ENCODE measurements around the gene MACROD2.
"Not testable (repeated sequence)": the region's sequence is repeated elsewhere in the genome, so short reads cannot be mapped to it uniquely, and the experiment has no call there.

Gene MACROD2

DNA sequence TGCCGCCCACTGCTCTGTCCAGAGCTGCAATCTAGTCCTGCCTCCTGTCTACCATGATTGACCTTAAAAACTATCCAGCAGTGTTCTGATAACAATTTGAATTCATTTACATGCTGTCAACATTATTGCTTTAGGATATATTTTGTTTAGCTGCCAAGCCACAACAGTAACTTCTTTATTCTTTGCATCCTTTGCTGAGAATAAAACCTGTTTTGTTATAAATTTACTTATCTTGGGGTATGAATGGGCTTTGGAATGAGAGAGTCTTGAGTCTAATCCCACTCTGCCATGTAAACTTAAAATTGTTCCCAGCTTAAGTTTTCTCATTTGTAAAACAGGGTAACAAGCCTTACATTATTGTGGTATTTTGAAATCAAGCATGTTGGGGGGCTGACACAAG, 225.7 kb downstream of the MACROD2 start:
- Histone ChIP-seq H3K36me3 (ENCODE audit: control insufficient read depth in 1 of 2, insufficient read depth in 2 of 2, low read length in 2 of 2) (no peaks in the 10 kb centered on the region), H3K27ac (ENCODE audit: low read length) (no peak overlapping the region), H3K4me3 (ENCODE audit: low read depth in 1 of 2, low read length in 2 of 2) (no peak overlapping the region), H3K9me3 (ENCODE audit: control insufficient read depth in 1 of 2, low read length in 2 of 2) (no peaks in the 10 kb centered on the region), H3K27me3 (ENCODE audit: low read depth, low read length) (no peaks in the 10 kb centered on the region), H3K4me1 (ENCODE audit: control insufficient read depth in 1 of 2, insufficient read depth in 2 of 2, low read length in 2 of 2) (peaks cover 0 to 4% of the 10 kb centered on the region in 2 donors)

DNA sequence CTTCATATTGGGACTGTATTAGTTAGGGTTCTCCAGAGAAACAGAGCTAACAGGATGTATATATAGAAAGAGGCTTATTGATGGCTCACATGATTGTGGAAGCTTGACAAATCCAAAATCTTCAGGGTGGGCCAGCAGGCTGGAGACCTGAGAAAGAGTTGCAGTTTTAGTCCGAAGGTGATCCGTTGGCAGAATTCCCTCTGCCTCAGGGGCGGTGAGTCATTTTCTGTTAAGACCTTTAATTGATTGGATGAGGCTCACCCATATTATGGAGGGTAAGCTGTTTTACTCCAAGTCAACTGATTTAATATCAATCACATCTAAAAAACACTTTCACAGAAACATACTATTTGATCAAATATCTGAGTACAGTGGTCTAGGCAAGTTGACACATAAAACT, 228.5 kb downstream of the MACROD2 start:
- H3K27me3 ChIP-seq (ENCODE audit: low read depth, low read length) = no peaks in the 10 kb centered on the region
- no peak overlapping the region for H3K4me3 ChIP-seq (ENCODE audit: low read depth in 1 of 2, low read length in 2 of 2)
- no peak overlapping the region for H3K27ac ChIP-seq (ENCODE audit: low read length)
- no peaks in the 10 kb centered on the region for H3K9me3 ChIP-seq (ENCODE audit: control insufficient read depth in 1 of 2, low read length in 2 of 2)
- no peaks in the 10 kb centered on the region for H3K36me3 ChIP-seq (ENCODE audit: control insufficient read depth in 1 of 2, insufficient read depth in 2 of 2, low read length in 2 of 2)
- H3K4me1 ChIP-seq (ENCODE audit: control insufficient read depth in 1 of 2, insufficient read depth in 2 of 2, low read length in 2 of 2) = peaks cover 0 to 4% of the 10 kb centered on the region in 2 donors

DNA sequence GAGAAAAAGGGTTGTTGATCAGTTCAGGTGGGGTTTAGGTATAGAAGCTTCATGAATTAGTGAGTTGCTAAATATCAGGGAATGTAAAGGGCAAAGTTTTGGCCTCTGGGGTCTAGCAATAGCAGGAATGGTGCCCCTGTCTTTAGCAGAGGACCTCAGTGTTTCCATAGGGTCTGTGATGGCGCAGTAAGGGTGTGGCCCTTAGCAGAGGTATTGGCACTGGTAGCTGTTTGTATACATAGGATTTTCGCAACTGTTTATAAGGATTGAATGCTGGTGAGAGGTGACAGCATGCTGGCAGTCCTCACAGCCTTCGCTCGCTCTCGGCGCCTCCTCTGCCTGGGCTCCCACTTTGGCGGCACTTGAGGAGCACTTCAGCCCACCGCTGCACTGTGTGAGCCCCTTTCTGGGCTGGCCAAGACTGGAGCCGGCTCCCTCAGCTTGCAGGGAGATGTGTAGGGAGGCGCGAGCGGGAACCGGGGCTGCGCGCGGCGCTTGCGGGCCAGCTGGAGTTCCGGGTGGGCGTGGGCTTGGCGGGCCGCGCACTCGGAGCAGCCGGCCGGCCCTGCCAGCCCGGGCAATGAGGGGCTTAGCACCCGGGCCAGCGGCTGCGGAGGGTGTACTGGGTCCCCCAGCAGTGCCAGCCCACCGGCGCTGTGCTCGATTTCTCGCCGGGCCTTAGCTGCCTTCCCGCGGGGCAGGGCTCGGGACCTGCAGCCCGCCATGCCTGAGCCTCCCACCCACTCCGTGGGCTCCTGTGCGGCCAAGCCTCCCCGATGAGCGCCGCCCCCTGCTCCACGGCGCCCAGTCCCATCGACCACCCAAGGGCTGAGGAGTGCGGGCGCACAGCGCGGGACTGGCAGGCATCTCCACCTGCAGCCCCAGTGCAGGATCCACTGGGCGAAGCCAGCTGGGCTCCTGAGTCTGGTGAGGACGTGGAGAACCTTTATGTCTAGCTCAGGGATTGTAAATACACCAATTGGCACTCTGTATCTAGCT, 231.0 kb downstream of the MACROD2 start:
- H3K36me3 ChIP-seq (ENCODE audit: control insufficient read depth in 1 of 2, insufficient read depth in 2 of 2, low read length in 2 of 2); H3K27me3 ChIP-seq (ENCODE audit: low read depth, low read length); H3K27ac ChIP-seq (ENCODE audit: low read length); H3K9me3 ChIP-seq (ENCODE audit: control insufficient read depth in 1 of 2, low read length in 2 of 2); H3K4me1 ChIP-seq (ENCODE audit: control insufficient read depth in 1 of 2, insufficient read depth in 2 of 2, low read length in 2 of 2): not testable (repeated sequence)
- peak overlapping the region in 1 of 2 donors; percentile 48 for H3K4me3 ChIP-seq (ENCODE audit: low read depth in 1 of 2, low read length in 2 of 2)

DNA sequence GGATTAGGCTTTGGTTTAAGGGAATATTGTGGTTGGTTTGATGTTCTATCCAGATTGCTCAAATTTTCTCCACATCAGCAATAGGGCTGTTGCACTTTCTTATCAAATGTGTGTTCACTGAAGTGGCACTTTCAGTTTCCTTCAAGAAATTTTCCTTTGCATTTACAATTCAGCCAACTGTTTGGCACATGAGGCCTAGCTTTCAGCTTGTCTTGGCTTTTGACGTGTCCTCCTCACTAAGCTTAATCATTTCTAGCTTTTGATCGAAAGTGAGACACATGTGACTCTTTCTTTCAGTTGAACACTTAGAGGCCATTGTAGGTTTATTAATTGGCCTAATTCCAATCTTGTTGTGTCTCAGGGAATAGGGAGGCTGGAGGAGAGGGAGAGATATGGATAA, 237.3 kb downstream of the MACROD2 start:
- Histone ChIP-seq H3K9me3 (ENCODE audit: control insufficient read depth in 1 of 2, low read length in 2 of 2) (no peaks in the 10 kb centered on the region), H3K4me1 (ENCODE audit: control insufficient read depth in 1 of 2, insufficient read depth in 2 of 2, low read length in 2 of 2) (no peaks in the 10 kb centered on the region), H3K36me3 (ENCODE audit: control insufficient read depth in 1 of 2, insufficient read depth in 2 of 2, low read length in 2 of 2) (no peaks in the 10 kb centered on the region), H3K27ac (ENCODE audit: low read length) (no peak overlapping the region), H3K4me3 (ENCODE audit: low read depth in 1 of 2, low read length in 2 of 2) (no peak overlapping the region), H3K27me3 (ENCODE audit: low read depth, low read length) (no peaks in the 10 kb centered on the region)

DNA sequence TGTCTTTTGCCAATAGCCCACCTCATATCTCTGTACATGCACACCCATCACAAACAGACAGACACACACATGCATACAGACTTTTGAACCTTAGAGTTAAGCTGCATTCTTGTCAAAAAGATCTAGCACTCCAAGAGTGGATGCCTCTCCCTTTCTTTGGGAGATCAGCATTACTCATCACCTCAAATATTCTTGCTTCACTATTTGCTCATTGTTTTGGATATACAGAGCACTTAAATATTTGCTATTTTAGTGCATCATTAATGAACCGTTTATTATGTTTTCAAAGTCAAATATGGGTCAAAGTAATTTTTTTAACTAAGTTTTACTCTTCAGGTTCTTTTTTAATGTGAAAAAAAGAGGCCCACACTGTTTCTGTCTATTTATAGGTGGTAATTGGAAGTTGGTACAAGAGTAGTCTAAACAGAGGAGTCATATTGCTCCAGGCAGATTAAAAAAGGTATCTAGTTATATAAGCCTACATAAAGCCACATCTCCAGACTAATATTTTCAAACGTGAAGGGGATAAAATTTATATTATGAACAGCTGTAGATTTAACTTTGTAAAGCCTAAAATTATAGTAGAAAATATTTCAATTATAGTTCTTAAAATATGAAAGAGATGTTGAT, 239.5 kb downstream of the MACROD2 start:
- H3K4me3 ChIP-seq (ENCODE audit: low read depth in 1 of 2, low read length in 2 of 2) = no peak overlapping the region
- no peak overlapping the region for H3K27ac ChIP-seq (ENCODE audit: low read length)
- H3K36me3 ChIP-seq (ENCODE audit: control insufficient read depth in 1 of 2, insufficient read depth in 2 of 2, low read length in 2 of 2) = no peaks in the 10 kb centered on the region
- H3K27me3 ChIP-seq (ENCODE audit: low read depth, low read length) = no peaks in the 10 kb centered on the region
- no peaks in the 10 kb centered on the region for H3K9me3 ChIP-seq (ENCODE audit: control insufficient read depth in 1 of 2, low read length in 2 of 2)
- H3K4me1 ChIP-seq (ENCODE audit: control insufficient read depth in 1 of 2, insufficient read depth in 2 of 2, low read length in 2 of 2) = no peaks in the 10 kb centered on the region

DNA sequence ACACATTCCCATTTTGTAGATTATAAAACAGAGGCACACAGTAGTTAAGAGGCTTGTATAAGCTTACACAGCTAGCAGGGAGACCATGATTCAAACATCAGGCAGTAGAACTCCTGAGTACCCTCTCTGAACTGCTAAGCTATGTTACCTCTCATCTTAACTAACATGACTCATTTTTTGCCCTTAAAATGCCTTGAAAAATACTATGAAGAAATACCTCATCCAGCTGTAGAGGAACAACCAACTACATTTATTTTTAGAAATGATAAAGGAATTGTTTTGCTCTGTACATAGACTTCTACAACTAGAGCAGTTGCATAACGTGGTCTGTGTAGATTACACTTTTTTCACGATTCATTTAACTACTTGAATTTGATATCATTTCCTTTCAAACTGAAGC, 240.0 kb downstream of the MACROD2 start:
- H3K4me1 ChIP-seq (ENCODE audit: control insufficient read depth in 1 of 2, insufficient read depth in 2 of 2, low read length in 2 of 2) = no peaks in the 10 kb centered on the region
- H3K27me3 ChIP-seq (ENCODE audit: low read depth, low read length) = no peaks in the 10 kb centered on the region
- no peak overlapping the region for H3K27ac ChIP-seq (ENCODE audit: low read length)
- no peaks in the 10 kb centered on the region for H3K36me3 ChIP-seq (ENCODE audit: control insufficient read depth in 1 of 2, insufficient read depth in 2 of 2, low read length in 2 of 2)
- no peak overlapping the region for H3K4me3 ChIP-seq (ENCODE audit: low read depth in 1 of 2, low read length in 2 of 2)
- H3K9me3 ChIP-seq (ENCODE audit: control insufficient read depth in 1 of 2, low read length in 2 of 2) = no peaks in the 10 kb centered on the region

DNA sequence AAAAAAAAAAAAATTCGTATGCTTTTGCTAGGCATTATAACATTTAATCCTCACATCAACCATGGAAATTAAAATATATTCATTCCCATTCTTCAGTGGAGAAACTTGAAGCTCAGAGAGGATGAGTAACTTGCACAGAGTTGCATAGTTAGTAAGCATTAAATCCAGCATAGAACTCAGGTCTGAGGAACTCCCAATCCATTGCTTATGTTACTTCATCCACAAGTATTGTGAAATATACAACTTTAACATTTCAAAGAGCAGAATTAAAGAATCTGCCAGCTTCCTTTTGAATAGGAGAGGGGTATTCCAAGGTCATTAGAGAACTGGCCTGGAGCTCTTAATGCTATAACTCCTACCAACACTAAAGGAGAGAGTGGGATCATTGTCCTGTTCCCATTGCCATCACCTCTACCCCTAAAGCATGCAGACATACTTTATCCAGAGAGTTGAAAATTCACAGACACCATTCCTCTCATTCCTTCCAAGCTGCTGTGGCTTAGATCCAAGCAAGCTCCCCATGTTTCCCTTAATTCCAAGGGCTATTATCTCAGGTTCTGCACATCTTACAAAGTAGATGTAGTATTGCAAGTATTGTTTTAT, 250.2 kb downstream of the MACROD2 start:
- Histone ChIP-seq H3K27ac (ENCODE audit: low read length) (peak overlapping the region; percentile 34), H3K27me3 (ENCODE audit: low read depth, low read length) (no peaks in the 10 kb centered on the region), H3K36me3 (ENCODE audit: control insufficient read depth in 1 of 2, insufficient read depth in 2 of 2, low read length in 2 of 2) (no peaks in the 10 kb centered on the region), H3K4me3 (ENCODE audit: low read depth in 1 of 2, low read length in 2 of 2) (no peak overlapping the region), H3K9me3 (ENCODE audit: control insufficient read depth in 1 of 2, low read length in 2 of 2) (no peaks in the 10 kb centered on the region), H3K4me1 (ENCODE audit: control insufficient read depth in 1 of 2, insufficient read depth in 2 of 2, low read length in 2 of 2) (no peaks in the 10 kb centered on the region)

DNA sequence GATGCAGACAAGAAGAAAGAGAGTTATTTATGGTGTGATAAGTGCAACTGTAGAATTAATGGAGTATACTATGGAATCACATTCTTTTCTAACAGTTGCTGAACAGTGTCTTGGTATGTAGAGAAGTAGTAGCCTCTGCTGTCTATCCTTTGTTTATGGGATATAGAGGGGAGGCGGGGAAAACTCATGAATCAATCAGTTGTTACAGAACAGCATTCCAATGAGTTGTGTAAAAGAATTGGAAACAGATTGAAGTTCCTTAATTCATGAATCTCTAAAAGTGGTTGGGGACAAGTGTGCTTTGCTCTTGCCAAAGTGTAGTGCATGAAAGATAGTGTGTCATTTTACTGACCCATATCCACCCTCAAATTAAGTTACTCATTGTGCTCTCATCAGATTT, 264.4 kb downstream of the MACROD2 start:
- Histone ChIP-seq H3K27ac (ENCODE audit: low read length) (no peak overlapping the region), H3K4me1 (ENCODE audit: control insufficient read depth in 1 of 2, insufficient read depth in 2 of 2, low read length in 2 of 2) (no peaks in the 10 kb centered on the region), H3K27me3 (ENCODE audit: low read depth, low read length) (no peaks in the 10 kb centered on the region), H3K9me3 (ENCODE audit: control insufficient read depth in 1 of 2, low read length in 2 of 2) (no peaks in the 10 kb centered on the region), H3K36me3 (ENCODE audit: control insufficient read depth in 1 of 2, insufficient read depth in 2 of 2, low read length in 2 of 2) (no peaks in the 10 kb centered on the region), H3K4me3 (ENCODE audit: low read depth in 1 of 2, low read length in 2 of 2) (no peak overlapping the region)

DNA sequence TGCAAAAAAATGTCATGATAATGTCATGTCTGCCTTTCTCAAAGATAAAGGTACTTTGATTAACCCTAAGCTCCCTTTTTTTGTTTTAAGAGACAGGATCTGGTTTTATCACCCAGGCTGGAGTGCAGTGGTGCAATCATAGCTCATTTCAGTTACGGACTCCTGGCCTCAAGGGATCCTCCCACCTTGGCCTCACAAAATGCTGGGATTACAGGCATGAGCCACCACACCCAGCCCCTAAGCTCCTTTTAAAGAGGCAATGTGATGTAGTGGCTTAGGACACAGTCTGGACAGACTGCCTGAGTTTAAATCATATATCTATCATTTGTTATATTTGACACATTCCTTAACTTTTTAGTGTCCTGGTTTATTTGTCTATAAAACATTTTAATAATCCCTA, 265.1 kb downstream of the MACROD2 start:
- H3K4me1 ChIP-seq (ENCODE audit: control insufficient read depth in 1 of 2, insufficient read depth in 2 of 2, low read length in 2 of 2) = no peaks in the 10 kb centered on the region
- no peaks in the 10 kb centered on the region for H3K9me3 ChIP-seq (ENCODE audit: control insufficient read depth in 1 of 2, low read length in 2 of 2)
- H3K27ac ChIP-seq (ENCODE audit: low read length) = no peak overlapping the region
- no peaks in the 10 kb centered on the region for H3K27me3 ChIP-seq (ENCODE audit: low read depth, low read length)
- no peak overlapping the region for H3K4me3 ChIP-seq (ENCODE audit: low read depth in 1 of 2, low read length in 2 of 2)
- no peaks in the 10 kb centered on the region for H3K36me3 ChIP-seq (ENCODE audit: control insufficient read depth in 1 of 2, insufficient read depth in 2 of 2, low read length in 2 of 2)

DNA sequence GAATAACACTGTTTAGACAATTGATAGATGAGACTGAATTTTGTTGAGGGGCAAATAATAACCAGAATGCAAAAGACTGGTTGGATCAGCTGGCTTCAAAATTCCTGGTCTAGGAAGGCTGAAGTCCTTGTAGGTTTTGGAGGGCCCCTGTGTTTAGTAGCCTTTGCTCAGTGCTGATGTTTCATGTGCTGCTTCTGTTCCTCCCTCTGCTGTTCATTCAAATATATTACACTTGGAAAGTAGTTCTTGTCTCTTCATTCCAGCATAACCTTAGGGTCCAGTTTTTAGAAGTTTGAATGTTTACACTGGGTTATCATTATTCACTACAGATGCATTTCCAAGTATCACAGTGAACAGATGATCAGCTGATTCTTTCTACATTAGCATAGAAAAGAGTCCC, 269.6 kb downstream of the MACROD2 start:
- no peaks in the 10 kb centered on the region for H3K9me3 ChIP-seq (ENCODE audit: control insufficient read depth in 1 of 2, low read length in 2 of 2)

DNA sequence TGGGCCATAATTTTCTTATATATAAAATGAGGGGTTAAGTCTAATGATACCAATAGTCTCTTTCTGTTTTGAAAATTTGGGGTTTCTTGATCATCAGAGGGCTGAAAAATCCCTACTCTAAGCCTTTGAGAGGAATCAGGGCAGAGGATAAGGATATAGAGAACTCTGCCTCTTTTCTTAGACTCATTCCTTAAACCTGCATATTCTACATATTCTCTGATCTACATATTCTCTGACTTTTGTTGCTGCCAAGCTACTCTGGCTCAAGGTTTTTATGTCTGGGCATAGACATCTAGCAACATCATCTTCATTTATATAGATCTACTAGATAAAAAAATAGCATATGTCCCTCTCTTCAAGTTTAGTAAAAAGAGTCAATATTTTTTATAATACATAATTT, 270.9 kb downstream of the MACROD2 start:
- H3K4me3 ChIP-seq (ENCODE audit: low read depth in 1 of 2, low read length in 2 of 2) = no peak overlapping the region
- peaks cover 0 to 3% of the 10 kb centered on the region in 2 donors for H3K4me1 ChIP-seq (ENCODE audit: control insufficient read depth in 1 of 2, insufficient read depth in 2 of 2, low read length in 2 of 2)
- no peaks in the 10 kb centered on the region for H3K9me3 ChIP-seq (ENCODE audit: control insufficient read depth in 1 of 2, low read length in 2 of 2)
- H3K27ac ChIP-seq (ENCODE audit: low read length) = no peak overlapping the region
- H3K27me3 ChIP-seq (ENCODE audit: low read depth, low read length) = no peaks in the 10 kb centered on the region
- no peaks in the 10 kb centered on the region for H3K36me3 ChIP-seq (ENCODE audit: control insufficient read depth in 1 of 2, insufficient read depth in 2 of 2, low read length in 2 of 2)

More for the DNA sequence above, 269.6 kb downstream of the MACROD2 start:
- Histone ChIP-seq H3K4me1 (ENCODE audit: control insufficient read depth in 1 of 2, insufficient read depth in 2 of 2, low read length in 2 of 2) (peaks cover 0 to 3% of the 10 kb centered on the region in 2 donors), H3K27me3 (ENCODE audit: low read depth, low read length) (no peaks in the 10 kb centered on the region), H3K4me3 (ENCODE audit: low read depth in 1 of 2, low read length in 2 of 2) (no peak overlapping the region), H3K36me3 (ENCODE audit: control insufficient read depth in 1 of 2, insufficient read depth in 2 of 2, low read length in 2 of 2) (no peaks in the 10 kb centered on the region), H3K27ac (ENCODE audit: low read length) (no peak overlapping the region)

Data from muscle layer of duodenum (tissue), 2 donors.